Measurements from ENCODE around the gene GLB1L3.
"Not testable (repeated sequence)": the region's sequence is repeated elsewhere in the genome, so short reads cannot be mapped to it uniquely, and the experiment has no call there.

GLB1L3 gene

GRCh38 chr11:134340354-134340964 is 64.3 kb downstream of the GLB1L3 start:
- no peak for TF ChIP-seq CTCF (IDR thresholded peaks at IDR 0.05; ENCODE audit: insufficient read depth, low read length, poor library complexity, severe bottlenecking)
- Histone ChIP-seq H3K36me3 (ENCODE audit: control insufficient read depth, insufficient read depth, low read length) (no peaks in the 10 kb centered on the region), H3K4me3 (replicated peaks; ENCODE audit: low read depth, low read length) (no peak overlapping the region), H3K27me3 (replicated peaks; ENCODE audit: control insufficient read depth, insufficient read depth, low read length) (no peaks in the 10 kb centered on the region)
- no peak for DNase-seq (ENCODE audit: extremely low read depth, insufficient read length)

GRCh38 chr11:134341805-134342571 is 65.8 kb downstream of the GLB1L3 start:
- no peak overlapping the region for H3K4me3 ChIP-seq (replicated peaks; ENCODE audit: low read depth, low read length)
- H3K27me3 ChIP-seq (replicated peaks; ENCODE audit: control insufficient read depth, insufficient read depth, low read length): no peaks in the 10 kb centered on the region
- DNase-seq (ENCODE audit: extremely low read depth, insufficient read length): no peak
- TF ChIP-seq CTCF (IDR thresholded peaks at IDR 0.05; ENCODE audit: insufficient read depth, low read length, poor library complexity, severe bottlenecking): no peak
- no peaks in the 10 kb centered on the region for H3K36me3 ChIP-seq (ENCODE audit: control insufficient read depth, insufficient read depth, low read length)

- DNase-seq (ENCODE audit: extremely low read depth, insufficient read length): no peak
- Histone ChIP-seq H3K27me3 (replicated peaks; ENCODE audit: control insufficient read depth, insufficient read depth, low read length) (no peaks in the 10 kb centered on the region), H3K4me3 (replicated peaks; ENCODE audit: low read depth, low read length) (no peak overlapping the region), H3K36me3 (ENCODE audit: control insufficient read depth, insufficient read depth, low read length) (no peaks in the 10 kb centered on the region)
- TF ChIP-seq CTCF (IDR thresholded peaks at IDR 0.05; ENCODE audit: insufficient read depth, low read length, poor library complexity, severe bottlenecking): no peak
Observed at GRCh38 chr11:134342572-134343340, 66.6 kb downstream of the GLB1L3 start.

GRCh38 chr11:134343646-134344045 is 67.5 kb downstream of the GLB1L3 start:
- H3K4me3 ChIP-seq (replicated peaks; ENCODE audit: low read depth, low read length): no peak overlapping the region
- TF ChIP-seq CTCF (IDR thresholded peaks at IDR 0.05; ENCODE audit: insufficient read depth, low read length, poor library complexity, severe bottlenecking): no peak
- H3K36me3 ChIP-seq (ENCODE audit: control insufficient read depth, insufficient read depth, low read length): no peaks in the 10 kb centered on the region
- H3K27me3 ChIP-seq (replicated peaks; ENCODE audit: control insufficient read depth, insufficient read depth, low read length): no peaks in the 10 kb centered on the region
- DNase-seq (ENCODE audit: extremely low read depth, insufficient read length): no peak

- not testable (repeated sequence) for DNase-seq (ENCODE audit: extremely low read depth, insufficient read length); H3K27me3 ChIP-seq (replicated peaks; ENCODE audit: control insufficient read depth, insufficient read depth, low read length); H3K36me3 ChIP-seq (ENCODE audit: control insufficient read depth, insufficient read depth, low read length); H3K4me3 ChIP-seq (replicated peaks; ENCODE audit: low read depth, low read length)
Observed at GRCh38 chr11:134344497-134345236, 68.5 kb downstream of the GLB1L3 start.

All from GM06990 (cell line).